Measurements from ENCODE around the gene RNU5B-1.
A peak's percentile ranks its signal among the peaks of the same experiment; 100 is the strongest.

Gene RNU5B-1

DNA sequence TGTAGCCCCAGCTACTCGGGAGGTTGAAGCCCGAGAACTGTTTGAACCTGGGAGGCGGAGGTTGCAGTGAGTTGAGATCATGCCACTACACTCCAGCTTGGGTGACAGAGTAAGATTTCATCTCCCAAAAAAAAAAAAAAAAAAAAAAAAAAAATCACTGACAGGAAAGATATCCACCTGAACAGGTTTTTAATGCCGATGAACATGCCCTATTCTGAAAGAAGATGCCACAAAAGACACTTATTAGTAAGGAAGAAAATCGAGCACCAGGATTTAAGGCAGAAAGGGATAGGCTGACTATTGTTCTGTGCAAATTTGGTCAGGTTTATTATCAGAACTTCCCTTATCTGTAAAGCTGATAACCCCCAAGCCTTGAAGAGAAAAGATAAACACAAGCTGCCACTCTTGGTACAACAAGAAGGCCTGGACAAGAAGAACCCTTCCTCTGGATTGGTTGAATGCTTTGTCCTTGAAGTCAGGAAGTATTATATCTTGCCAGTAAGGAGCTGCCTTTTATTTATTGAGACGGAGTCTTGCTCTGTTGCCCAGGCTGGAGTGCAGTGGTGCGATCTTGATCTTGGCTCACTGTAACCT, 15.1 kb upstream of the RNU5B-1 start:
- no peak for DNase-seq (ENCODE audit: low spot score)

DNA sequence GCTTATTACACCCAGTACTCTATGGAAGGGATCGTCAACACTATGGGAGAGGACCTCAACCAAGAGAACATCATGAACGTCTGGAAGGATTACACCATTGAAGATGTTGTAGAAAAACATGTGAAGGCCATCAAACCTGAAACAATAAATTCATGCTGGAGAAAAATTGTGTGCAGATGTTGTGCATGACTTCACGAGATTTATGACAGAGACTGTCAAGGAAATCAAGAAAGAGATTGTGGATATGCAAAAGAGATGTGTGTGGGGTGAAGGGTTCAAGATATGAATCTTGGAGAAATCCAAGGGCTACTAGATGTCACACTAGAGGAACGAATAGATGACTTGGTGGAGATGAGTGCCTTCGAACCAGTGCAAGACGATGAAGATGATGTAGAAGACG, 14.2 kb upstream of the RNU5B-1 start:
- no peak for DNase-seq (ENCODE audit: low spot score)

DNA sequence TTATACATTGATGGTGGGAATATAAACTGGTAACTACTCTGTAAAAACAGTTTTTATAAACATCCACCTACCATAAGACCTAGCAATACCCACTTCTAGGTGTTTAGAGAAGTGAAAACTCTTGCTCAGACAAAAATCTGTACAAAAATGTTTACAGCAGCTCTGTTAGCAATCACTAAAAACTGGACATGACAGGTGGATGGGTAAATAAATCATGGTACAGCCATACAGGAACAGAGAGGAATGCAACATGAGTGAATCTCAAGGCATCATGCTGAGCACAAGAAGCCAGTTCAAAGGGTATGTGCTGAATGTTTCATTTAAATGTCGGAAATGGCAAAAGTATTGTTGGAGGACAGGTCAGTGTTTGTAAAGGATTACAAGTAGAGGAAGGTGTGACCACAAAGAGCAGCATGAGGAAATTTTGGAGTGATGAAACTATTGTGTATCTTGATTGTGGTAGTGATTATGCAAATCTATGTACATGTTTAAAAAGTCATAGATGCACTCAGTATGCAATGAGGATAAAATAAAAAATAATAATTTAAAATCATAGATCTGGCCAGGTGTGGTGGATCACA, 11.4 kb upstream of the RNU5B-1 start:
- no peak for DNase-seq (ENCODE audit: low spot score)

DNA sequence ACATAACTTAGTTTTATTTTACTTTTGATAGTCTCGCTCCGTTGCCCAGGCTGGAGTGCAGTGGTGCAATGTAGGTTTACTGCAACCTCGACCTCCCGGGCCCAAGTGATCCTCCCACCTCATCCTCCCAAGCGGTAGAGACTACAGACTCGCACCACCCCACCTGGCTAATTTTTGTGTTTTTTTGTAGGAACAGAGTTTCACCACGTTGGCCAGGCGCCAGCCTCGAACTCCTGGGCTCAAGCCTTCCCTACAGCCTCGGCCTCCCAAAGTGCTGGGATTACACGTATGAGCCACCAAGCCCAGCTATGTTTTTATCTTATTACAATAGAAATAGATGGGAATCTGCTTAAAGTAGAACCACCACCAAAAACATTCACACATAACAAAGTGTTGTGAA, 5.7 kb upstream of the RNU5B-1 start:
- DNase-seq (ENCODE audit: low spot score) = no peak

DNA sequence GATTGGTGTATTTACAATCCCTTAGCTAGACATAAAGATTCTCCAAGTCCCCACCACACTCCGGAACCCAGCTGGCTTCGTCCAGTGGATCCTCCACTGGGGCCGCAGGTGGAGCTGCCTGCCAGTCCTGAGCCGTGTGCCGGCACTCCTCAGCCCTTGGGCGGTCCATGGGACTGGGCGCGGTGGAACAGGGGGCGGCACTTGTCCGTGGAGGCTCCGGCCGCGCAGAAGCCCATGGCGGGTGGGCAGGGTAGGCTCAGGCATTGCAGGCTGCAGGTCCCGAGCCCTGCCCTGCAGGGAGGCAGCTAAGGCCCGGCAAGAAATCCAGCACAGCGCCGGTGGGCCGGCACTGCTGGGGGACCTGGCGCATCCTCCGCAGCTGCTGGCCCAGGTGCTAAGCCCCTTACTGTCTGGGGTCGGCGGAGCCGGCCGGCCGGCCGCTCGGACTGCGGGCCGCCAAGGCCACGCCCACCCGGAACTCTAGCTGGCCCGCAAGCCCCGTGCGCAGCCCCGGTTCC, 3.5 kb upstream of the RNU5B-1 start:
- no peak for DNase-seq (ENCODE audit: low spot score)

DNA sequence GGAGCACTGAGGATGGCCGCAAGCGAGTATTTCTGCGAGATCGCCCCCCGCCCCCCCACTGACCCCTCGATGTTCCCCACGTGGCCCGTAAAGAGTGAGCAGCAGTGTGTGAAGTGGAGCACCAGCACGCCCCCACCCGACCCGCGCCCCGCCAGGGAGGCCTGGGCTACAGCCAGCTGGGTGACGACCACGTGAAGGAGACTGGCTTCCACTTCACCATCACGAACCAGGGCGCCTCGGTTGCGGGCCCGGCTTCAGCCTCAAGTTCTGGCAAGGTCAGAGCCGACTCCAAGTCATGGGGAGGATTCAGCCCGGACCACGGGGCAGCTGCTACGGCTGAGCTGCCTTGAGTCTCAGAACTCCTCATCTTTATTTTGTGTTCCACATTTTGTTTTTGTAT, 2.4 kb upstream of the RNU5B-1 start:
- DNase-seq (ENCODE audit: low spot score) = no peak

DNA sequence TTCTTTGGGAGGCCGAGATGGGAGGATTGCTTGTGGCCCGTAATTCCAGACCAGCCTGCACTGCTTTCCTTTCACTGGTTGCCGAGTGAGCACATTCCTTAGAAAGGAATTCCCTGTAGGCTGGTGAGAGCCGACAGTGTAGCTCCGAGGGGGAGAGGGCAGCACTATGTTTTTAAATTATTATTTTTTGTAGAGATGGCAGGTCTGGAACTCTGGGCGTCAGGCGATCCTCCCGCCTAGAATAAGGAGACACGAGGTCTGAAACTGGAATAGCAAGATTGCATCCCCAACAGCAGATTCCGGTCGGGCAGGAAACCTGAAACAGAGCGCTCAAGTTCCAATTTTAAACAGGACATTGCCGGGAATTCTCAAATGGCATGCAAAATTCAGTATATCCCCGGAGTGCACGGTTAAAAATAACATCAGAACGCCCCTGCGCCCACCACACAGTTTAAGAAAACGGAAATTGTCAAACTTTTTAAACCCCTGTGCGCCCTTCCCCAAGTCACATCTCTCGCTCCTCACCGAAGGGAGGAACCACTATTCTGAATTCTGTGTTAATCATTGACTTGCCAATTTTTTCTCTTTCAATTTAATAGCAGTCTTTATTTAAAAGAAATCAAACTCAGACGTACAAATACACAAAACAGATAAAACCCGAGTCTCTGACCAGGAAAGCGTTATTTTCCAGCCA, 643 bp upstream of the RNU5B-1 start:
- no peak for DNase-seq (ENCODE audit: low spot score)

DNA sequence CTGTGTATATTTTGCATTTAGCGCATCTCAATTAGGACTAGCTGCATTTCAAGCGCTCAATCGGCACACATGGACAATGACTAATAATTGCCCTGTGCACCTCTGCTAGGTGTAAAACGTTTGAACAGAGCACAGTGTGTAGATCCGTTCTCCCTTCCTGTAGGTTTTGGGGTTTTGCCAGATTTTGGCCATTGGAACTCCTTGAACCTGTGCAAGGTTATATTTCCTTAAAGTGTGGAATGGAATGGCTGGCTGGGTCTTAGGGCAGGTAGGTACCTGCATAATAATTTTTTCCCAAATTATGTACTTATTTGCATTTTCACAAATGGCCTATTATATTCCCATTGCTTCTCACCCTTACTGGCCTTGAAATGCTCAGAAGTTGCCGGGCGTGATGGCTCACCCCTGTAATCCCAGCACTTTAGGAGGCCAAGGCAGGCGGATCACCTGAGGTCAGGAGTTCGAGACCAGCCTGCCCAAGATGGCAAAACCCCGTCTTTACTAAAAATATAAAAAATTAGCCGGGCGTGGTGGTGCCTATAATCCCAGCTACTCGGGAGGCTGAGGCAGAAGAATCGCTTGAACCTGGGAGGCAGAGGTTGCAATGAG, 777 bp downstream of the RNU5B-1 start:
- DNase-seq (ENCODE audit: low spot score) = no peak

DNA sequence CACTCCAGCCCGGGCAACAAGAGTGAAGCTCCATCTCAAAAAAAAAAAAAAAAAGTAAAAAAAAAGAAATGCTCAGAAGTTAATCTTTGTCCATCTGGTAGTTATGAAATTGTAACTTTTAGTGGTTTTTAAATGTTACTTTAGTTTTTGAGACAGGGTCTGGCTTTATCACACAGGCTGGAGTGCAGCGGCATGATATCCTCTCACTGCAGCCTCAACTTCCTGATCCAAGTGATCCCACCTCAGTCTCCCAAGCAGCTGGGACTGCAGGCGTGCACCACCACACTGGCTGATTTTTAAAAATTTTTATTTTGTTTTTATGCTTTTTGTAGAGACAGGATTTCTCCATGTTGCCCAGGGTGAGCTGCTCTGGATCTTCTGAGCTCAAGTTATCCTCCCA, 1.3 kb downstream of the RNU5B-1 start:
- no peak for DNase-seq (ENCODE audit: low spot score)

DNA sequence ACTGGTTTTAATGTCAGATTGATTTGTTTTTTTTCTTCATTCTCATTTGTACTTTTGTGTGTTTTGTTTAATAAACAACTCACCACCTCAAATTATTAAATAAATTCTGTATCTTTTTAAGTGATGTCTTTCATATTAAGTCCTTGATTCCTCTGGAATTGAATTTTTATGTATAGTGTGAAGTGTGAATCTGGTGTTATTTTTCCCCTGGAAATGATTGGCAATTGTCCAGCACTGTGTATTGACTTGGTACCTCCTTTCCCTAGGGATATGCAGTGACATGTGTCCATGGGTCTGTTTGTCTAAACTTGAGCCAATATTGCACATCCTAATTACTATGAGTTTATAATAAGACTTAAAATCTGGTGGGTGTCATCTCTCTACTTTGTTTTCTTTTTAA, 2.1 kb downstream of the RNU5B-1 start:
- no peak for DNase-seq (ENCODE audit: low spot score)

DNA sequence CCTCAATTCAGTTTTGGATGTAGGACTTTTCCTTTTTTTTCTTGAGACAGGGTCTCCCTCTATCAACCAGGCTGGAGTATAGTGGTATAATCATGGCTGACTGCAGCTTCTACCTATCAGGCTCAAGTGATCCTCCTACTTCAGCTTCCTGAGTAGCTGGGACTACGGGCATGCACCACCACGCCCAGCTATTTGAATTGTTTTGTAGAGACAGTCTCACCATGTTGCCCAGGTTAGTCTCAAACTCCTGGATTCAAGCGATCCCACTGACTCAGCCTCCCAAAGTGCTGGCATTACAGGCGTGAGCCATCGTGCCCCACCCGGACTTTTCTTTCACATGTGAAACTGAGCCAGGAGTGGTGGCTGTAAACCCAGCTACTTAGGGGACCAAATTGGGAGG, 3.5 kb downstream of the RNU5B-1 start:
- no peak for DNase-seq (ENCODE audit: low spot score)

DNA sequence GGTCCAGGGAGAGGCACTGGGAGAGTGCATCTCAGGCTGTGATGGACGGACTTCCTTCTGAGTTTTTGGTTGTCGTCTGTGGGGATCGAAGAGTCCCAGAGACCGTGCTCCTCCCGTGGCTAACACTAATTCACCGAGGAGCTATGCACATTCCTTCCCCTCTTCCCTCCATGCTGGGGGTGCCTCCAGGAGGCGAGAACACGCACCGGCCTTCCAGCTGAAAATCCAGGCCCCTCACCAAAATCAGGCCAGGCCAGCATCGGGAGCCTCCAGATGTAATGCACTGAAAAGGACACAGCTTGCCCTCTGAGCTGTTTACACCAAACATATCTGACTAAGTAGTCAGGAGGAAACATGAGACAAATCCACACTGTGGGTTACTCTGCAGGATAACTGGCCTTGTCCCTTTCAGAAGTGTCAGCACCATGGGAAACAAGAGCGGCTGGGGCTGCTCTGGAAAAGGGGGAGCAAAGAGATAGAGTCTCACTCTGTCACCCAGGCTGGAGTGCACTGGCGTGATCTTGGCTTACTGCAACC, 5.5 kb downstream of the RNU5B-1 start:
- DNase-seq (ENCODE audit: low spot score) = no peak

DNA sequence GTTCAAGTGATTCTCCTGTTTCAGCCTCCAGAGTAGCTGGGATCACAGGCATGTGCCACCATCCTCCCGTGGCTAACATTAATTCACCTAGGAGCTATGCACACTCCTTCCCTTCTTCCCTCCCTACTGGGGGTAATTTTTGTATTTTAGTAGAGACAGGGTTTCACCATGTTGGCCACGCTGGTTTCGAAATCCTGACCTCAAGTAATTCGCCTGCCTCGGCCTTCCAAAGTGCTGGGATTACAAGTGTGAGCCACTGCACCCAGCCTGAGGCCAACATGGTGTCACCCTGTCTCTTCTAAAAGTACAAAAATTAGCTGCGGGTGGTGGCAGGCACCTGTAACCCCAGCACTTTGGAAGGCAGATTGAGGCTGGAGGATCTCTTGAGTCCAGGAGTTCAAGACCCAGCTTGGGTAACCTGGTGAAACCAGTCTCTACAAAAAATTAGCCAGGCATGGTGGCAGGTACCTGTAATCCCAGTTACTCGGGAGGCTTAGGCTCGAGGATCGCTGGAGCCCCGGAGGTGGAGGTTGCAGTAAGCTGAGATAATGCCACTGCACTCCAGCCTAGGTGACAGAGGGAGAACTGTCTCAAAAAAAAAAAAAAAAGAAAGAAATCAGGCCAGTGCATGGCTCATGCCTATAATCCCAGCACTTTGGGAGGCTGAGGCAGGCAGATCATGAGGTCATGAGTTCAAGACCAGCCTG, 6.1 kb downstream of the RNU5B-1 start:
- DNase-seq (ENCODE audit: low spot score) = no peak

DNA sequence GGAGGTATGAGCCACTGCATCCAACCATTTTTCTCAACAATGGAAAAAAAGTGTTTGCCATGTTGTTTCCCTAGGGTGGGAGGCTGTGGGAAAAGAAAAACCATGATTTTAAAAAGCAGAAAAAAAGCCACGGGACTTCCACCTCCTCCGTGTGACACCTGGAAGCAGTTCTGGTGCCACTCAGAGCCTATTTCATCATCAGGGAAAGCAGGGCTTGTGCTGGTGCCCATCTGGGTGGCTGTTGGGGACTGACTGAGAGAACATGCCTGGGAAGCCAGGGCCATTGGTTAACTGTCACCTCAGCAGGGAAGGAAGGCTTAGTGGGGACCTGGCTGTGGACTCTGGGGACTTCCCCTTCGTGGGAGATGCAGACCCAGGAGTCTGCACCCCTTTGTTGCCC, 7.3 kb downstream of the RNU5B-1 start:
- no peak for DNase-seq (ENCODE audit: low spot score)

DNA sequence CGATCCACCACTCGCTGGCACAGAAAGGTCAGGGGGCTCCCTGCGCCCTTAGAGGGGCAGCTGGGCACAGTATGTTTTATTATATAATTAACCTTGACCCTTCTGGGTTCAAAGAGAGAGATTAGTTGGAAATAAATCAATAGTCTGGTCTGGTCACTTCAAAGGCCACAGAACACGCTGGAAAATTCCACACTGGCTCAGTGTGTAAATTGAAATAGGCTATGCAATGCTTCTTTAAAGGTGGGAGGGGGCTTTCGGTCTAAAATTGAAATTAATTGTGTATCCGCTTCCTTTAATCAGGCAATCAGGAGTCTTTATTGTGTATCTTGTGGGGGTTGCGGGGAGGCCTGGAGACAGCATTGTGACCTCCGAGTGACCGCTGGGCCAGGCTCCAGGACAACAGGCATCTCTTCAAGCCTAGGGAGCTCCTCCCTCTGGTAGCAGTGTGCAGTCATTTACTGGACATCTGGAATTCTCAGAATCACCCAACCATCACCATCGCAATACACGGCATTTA, 8.0 kb downstream of the RNU5B-1 start:
- no peak for DNase-seq (ENCODE audit: low spot score)

DNA sequence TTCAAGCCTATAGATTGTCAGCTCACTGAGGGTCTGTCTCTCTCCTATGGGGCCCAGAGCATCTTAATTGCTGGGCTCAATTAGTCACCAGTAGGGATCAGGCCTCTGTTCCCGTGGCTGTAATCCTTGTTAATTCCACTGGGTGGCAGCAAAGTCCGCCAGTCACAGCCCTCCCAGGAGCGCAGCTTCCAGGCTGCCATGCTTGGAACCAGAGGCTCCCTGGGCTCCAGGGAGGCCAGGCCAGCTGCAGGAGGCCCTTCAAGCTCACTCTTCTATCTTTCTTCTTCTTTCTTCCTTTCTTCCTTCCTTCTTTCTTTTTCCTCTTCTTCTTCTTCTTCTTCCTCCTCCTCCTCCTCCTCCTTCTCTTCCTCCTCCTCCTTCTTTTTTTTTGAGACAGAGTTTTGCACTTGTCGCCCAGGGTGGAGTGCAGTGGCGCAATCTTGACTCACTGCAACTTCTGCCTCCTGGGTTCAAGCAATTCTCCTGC, 14.4 kb downstream of the RNU5B-1 start:
- DNase-seq (ENCODE audit: low spot score) = peak; percentile 86

DNA sequence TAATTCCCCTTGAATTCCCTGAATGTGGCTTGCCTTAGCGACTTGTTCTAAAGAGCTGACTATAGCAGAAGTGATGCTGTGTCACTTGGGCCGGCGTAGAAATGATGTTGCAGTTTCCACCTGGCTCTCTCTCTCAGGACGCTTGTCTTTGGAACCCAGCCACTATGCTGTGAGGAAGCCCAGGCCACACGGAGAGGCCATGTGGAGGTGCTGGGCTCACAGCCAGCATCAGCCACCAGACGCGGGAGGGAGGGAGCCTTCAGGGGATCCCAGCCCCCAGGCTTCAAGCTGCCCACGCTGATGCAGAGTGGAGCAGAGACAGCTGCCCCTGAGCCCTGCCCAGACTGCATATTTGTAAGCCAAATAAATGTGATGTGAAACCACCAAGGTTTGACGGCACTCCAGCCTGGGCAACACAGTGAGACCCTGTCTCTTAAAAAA, 18.6 kb downstream of the RNU5B-1 start:
- no peak for DNase-seq (ENCODE audit: low spot score)

DNA sequence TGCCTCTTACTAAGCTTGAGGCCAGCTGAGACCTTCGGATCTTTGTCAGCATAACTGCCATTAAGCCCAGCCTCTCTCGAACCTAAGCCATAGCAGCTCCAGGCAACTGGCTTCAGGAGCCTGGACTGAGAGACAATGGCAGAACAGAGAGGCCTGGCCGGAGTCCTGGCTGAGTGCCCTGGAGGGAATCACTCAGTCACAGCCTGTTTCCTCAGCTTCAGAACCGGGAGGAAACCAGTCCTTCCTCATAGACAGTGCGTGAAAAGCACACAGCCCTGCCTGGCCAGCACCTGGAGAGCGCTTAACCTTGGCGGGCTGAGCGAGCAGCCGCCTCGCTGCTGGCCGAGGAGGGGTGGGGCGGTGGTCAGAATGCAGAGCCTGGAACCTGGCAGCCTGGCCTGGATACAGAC, 21.6 kb downstream of the RNU5B-1 start:
- DNase-seq (ENCODE audit: low spot score) = no peak

DNA sequence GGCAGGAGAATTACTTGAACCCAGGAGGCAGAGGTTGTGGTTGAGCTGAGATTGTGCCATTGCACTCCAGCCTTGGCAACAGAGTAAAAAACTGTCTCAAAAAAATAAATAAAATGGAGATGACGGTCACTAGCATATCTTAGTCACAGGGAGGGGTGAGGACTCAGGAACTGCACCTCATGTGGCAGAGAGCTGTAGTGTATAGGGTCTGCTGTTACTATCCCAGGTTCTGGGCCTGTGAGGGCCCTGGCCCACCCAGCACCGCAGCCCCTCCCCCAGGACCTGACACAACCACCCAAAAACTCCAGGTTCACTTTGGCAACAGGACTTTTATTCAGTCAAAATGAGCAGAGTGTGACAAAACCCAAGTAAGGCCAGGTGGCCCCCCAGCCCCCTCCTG, 22.3 kb downstream of the RNU5B-1 start:
- no peak for DNase-seq (ENCODE audit: low spot score)

DNA sequence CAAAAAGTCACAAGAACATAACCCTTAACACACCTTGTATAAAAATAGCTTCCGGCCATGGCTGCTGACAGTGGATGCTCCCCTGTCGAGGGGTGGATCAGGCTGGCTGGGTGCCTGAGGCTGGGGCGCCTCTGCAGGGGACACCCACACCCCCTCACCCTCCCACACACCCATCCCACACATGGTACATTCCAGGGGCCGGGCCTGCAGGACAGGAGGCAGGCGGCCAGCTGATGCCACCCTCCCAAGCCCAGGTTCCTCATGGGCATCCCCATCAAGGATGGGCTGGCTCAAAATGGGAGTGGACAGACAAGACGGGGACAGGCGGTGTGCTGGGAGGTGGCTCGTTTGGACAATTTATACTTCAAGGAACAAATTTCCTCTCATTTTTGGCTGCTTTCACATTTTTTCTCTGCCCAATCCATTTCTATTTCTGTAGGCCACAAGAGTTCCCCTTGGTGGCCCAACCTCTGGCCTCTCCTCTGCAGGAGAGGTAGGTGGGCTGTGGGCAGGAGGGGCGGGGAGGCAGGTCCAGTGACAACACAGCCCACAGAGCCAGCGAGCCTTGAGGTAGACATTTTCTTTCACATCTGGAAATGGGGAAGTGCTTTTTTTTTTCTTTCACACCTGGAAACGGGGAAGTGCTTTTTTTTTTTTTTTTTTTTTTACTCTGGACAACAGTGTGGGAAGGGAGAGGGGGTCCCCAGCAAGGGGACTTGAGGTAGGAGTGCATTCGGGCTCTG, 23.3 kb downstream of the RNU5B-1 start:
- DNase-seq (ENCODE audit: low spot score) = no peak

Data from CD4-positive, alpha-beta T cell treated with Interleukin-2 at 100 ng/mL for 4 hours (primary cell).